HCEC 1CT (cell line): ENCODE data around the gene SLC30A2.

Experiments used
- DNase-seq: peaks from one replicate; pipeline ENCODE4 v3.0.0-alpha.2; 2017

The SLC30A2 gene

DNA sequence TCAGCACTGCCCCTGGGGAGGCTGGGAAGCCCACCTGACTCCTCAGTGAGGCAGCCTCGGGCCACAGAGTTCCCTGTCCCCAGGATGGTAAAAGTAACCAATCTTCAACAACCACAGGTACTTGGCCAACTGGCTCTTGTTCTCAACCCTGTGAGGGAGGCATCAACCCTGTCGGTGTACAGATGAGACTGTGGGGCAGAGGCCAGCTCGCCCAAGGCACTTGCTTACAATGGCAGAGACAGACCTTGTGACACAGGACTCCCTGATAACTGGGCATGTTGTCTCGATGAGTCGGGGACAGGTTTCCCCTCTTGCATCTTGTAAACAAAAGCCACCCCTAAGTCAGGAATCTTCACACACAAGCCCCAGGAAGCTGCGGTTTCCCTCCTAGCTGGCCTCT is 8.0 kb downstream of the SLC30A2 start:
- DNase-seq: no peak

- no peak for DNase-seq
Measured at GRCh38 chr1:26036756-26037281, 9.1 kb downstream of the SLC30A2 start.

GRCh38 chr1:26035959-26036755 is 9.8 kb downstream of the SLC30A2 start:
- DNase-seq: peak; percentile 62

DNA sequence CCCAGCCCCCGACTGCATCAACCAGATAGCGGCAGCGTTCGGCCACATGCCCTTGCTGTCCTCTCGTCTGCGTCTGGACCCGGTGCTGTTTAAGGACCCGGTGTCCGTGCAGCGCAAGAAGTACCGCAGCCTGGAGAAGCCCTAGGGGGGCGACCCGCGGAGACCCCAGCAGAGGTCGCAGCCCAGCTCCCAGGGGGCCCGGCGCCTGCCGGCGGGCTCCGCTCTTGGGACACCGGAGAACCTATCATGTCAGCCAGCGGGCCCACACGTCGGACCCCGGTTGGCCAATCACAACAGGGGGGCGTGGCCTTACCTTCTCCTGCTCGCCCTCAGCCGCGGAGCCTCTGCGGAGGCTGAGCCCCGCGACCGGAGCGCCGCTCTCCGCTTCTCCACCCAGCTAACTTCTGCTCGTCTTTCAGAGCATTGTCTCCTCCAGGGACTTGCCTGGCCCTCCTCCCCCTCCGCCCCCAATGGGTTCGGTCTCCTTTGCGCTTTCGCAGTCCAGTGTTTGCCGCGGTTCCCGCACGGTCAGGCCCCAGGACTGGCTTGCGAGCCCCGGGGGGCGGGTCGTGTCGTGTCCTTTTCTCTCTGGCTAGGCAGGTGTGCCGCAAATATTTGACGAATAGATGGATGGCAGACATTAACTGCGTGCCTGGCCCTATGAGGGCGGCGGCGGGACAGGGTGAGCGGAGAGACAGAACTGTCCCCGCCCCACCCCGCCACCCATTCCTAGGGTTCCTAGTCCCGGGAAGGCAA is 10.5 kb downstream of the SLC30A2 start:
- DNase-seq: peak; percentile 90

DNA sequence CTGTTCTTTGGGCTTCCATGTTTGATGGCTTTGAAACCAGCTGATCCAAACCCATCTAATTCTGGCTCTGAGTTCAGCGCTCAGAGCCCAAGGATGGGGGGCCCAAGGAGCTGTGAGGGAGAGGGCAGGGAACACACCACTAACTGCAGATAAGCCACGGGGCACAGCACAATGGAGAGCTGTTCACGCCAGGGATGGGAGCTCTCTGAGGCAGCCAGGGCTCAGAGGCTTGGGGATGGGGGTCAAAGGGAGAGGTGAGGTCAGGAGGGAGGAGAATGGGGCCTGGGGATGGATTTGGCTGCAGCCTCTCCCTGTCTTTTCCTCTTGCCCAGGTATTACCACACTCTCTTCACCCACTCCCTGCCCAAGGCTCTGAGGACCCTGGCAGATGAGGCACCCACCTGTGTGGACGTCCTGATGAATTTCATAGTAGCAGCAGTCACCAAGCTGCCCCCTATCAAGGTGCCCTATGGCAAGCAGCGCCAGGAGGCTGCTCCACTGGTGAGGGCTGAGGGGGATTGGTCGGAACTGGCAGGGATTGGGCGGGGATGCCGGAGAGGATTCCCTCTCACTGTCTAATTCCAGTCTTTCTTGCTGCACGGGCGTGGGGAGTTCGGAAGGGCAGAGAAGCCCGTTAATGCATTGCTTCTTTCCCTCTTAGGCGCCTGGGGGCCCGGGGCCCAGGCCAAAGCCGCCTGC is 11.3 kb downstream of the SLC30A2 start:
- DNase-seq: no peak

DNA sequence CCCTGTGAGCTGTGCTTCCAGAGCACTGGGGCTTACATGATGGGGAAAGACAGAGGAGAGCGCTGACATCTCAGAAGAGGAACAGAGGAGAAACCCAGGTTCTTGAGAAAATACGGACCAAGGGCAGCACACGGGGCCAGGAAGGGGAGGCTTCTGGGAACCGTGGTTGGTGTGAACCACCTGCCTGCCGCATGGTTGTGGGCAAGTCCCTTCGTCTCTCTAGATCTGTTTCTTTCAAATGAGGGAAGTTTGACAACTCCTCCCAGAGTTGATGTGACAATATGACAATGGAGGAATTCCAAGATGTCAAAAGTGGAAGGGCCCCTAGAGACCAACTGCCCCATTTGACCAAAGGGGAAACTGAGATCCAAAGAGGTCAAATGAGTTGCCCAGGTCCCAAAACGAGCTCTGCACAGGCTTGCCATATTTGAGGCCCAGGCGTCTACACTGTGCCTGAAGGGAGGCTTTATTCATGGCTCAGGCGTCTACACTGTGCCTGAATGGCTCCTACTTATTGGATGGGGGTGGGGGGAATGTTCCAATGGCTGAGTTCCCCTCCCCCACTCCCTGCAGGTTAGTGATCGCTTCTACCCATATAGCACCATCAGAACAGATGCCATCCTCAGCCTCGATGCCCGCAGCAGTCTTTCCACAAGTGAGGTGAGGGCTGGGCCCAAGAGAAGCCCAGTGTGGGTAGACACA is 13.1 kb downstream of the SLC30A2 start:
- no peak for DNase-seq

GRCh38 chr1:26031611-26032220 is 14.2 kb downstream of the SLC30A2 start:
- peak; percentile 43 for DNase-seq

GRCh38 chr1:26031196-26031595 is 14.7 kb downstream of the SLC30A2 start:
- no peak for DNase-seq

- no peak for DNase-seq
Measured at GRCh38 chr1:26029864-26030481, 15.9 kb downstream of the SLC30A2 start.

DNA sequence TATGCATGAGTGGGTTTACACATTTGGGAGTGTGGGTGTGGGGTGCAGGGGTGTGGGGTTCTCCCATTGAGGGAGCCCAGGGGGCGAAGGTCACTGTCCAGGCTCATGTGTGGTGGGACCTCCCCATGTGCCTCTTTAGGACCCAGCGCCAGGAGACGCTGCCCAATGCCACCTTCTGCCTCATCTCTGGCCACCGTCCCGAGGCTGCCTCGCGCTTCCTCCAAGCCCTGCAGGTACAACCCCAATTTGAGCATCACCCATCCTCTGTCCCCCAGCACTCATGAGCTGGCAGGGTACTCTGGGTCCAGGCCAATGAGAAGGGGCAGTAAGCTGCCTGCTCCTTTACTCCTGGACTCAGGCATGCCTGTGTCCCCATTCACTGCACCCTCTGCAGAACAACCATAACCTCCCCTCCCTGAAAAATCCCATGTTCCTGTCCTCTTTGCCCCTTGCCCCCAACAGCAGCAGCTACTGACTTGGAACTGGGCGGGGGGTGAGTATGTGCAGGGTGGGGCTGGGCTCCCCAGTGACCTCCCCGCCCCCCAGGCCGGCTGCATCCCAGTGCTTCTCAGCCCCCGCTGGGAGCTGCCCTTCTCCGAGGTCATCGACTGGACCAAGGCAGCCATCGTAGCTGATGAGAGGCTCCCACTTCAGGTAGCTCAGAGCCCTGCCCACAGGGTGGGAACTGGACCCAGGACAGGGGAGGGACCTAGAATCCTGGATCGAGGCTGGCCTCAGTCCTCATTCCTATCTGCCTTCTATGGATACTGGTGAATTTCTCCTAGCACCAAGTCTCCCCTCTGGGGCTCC is 16.7 kb downstream of the SLC30A2 start:
- no peak for DNase-seq

GRCh38 chr1:26028490-26028980 is 17.4 kb downstream of the SLC30A2 start:
- DNase-seq: no peak

DNA sequence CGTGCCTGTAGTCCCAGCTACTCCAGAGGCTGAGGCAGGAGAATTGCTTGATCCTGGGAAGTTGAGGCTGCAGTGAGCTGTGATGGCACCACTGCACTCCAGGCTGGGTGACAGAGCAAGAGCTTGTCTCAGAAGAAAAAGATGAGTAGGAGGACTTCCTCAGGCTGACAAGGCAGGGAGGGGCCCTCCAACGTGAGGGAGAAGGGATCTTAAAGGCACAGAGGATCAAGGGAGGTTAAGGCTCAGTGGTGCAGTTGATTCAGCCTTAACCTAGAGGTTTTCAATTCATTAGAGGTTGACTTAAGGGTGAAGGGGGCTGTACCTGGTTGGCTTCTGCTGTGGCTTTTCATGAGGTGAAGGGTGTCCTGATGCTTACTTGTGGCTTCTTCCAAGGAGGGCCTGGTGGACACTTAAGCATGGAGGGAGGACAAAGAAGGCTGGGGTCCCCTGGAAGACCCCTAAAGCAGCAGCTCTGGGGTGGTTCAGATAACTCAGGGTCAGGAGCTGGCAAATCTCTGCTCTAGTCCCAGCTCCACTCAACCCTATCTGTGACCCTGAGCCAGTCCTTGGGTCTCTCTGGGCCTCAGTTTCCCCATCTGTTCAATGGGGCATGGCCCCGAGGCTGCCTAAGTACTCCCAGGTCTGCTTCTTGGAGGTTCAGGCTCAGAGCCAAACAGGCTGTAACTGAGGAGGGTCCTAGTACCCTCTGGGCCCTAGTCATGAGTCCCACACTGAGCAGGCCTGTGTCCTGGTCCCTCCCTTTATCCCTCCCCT is 18.0 kb downstream of the SLC30A2 start:
- DNase-seq: no peak

DNA sequence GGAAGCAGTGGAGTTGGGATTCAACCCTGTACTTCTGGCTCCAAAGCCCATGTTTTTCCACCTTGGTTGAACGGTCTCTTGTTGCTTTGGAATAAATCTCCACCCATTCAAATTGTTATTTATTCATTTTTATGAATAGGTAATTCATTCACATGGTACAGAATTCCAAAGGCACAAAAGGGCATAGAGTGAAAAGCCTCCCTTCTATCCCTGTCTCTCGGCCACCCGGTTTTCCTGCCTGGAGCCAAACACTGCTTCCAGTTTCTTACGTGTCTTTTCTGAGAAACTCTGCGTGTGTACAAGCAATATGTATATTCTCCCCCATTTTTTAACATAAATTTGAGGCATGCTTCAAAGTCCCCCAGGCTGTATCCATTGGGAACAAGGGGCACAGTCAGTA is 20.4 kb downstream of the SLC30A2 start:
- no peak for DNase-seq

- no peak for DNase-seq
Measured at GRCh38 chr1:26025060-26025459, 20.9 kb downstream of the SLC30A2 start.

DNA sequence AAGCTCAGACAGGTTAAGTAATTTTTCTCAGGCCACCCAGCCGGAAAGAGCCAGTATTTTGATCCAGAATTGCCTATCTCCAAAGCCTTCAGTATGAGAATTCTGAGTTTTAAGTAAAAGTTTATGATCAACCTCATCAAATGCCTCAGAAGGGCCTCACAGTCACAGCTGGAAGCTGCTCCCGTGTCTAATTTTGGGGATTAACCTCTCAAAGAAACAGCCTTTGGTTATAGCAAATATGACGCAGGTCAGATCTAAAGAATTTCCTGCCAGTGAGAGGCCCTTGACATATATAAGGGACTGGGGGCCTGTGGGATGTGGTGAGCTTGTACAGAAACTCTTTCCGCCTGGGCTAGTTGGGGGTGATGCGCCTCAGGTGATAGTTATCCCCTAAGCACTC is 22.1 kb downstream of the SLC30A2 start:
- DNase-seq: no peak

DNA sequence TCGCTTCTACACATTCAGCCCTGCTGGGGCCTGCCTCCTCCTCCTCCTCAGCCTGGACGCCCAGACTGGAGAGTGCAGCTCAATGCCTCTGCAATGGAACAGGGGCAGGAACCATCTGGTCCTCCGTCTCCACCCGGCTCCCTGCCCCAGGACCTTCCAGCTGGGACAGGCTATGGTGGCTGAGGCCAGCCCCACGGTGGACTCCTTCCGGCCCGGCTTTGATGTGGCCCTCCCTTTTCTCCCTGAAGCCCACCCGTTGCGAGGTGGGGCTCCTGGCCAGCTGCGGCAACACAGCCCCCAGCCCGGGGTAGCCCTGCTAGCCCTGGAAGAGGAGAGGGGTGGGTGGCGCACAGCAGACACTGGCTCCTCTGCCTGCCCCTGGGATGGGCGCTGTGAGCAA is 22.9 kb downstream of the SLC30A2 start:
- no peak for DNase-seq

DNA sequence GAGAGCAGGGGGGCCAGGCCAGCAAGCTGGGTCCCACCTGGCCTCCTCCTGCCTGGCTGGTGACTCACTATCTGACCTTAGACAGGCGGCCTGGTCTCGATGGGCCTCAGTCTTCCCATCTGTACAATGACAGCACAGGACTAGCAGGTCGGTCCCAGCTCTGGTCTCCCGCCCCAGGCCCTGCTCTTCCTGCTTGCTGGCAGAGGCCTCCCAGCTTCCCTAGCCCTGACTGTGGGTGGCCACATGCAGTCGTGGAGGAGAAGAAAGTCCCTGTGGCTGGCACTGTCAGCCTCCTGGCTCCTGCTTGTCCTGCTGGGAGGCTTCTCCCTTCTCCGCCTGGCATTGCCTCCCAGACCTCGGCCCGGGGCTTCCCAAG is 23.5 kb downstream of the SLC30A2 start:
- no peak for DNase-seq

DNA sequence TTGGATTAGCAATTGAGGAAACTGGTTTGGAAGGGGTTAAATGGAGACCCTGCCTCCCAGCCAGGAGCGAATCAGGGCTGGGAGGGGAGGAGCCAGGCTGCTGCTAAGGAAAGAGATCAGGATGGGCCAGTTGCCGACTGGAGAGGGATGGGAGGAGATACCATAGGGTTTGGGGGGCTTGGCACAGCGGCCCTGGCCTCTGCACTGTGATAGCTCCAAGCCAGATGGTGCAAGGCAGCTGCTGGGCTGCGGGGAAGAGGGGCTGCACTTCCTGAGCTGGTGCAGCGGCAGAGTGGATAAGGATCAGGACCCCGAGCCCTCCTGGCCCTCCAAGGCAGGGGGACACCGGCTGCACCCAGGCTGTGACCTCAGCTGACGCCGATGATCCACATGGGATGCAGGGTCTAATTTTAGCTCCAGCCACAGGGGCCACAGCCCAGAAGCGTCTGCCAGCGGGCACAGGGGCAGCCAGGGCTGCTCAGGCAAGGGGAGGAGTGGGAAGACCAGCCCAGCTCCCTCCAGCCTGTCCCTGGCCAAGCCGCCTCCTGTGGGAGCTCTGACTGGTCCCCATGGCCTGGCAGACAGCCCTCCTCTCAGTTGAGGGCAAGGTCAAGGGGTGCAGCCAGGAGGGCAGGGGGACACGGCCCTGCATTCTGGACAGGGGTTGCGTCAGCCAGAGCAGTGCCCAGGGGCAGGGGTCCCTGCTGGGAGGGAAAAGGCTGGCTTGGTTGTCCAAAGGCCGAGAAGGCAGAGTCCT is 24.1 kb downstream of the SLC30A2 start, which contains the start of gene EXTL1:
EXTL1 (plus strand) TSS at position 129 of the 757 bp plus-strand sequence. CDS start 872 bp downstream, outside the sequence.
- no peak for DNase-seq
